Umbilical cord (tissue), 1 donor: ENCODE data around the gene SLF2. TPM values are rescaled to one million over a fixed set of nuclear protein-coding genes. Genes with fewer than 3 reads are reported as not detected.

Source experiments
- total RNA-seq: library from RNA; depleted of rRNA; stranded (reverse); fragments of >200 nt; gene quantifications from one replicate; pipeline ENCODE4 v1.2.3, GENCODE V29; 2014; ENCODE audit warnings: low replicate concordance; ENCODE audit not compliant: insufficient read depth

SLF2 gene
- total RNA-seq, 1 donor from 2014 or later = 59.7 TPM

Other genes with a start within 250 kb of the SLF2 start
- 3.1 TPM for gene PAX2, start 167.4 kb upstream of the SLF2 start, total RNA-seq
- gene SEMA4G, start 56.5 kb downstream of the SLF2 start, total RNA-seq = 0.24 TPM
- gene MRPL43, start 74.5 kb downstream of the SLF2 start, total RNA-seq = 73.7 TPM
- 8.7 TPM for gene TWNK, start 74.6 kb downstream of the SLF2 start, total RNA-seq
- gene LZTS2, start 86.8 kb downstream of the SLF2 start, total RNA-seq = 37.6 TPM
- 0.48 TPM for gene PDZD7, start 118.2 kb downstream of the SLF2 start, total RNA-seq
- 18.1 TPM for gene SFXN3, start 118.3 kb downstream of the SLF2 start, total RNA-seq
- gene KAZALD1, start 149.0 kb downstream of the SLF2 start, total RNA-seq = 11.8 TPM
- 3.4 TPM for gene TLX1, start 218.3 kb downstream of the SLF2 start, total RNA-seq